Transverse colon (tissue), 4 donors: ENCODE results near the gene ENKUR.

ENCODE experiments used
- CTCF ChIP-seq, 5 experiments: fragments of 200-600 bp in 3 of 5; fragments of 450-650 bp in 2 of 5; sonication (generic) in 3 of 5; IDR thresholded peaks; 1 replicate in 2 of 5; 2 replicates in 3 of 5; pipeline ENCODE4 v1.5.1; 2016 to 2017; ENCODE audit warnings: antibody characterized with exemption in 5 of 5, inconsistent platforms in 3 of 5, mild to moderate bottlenecking in 2 of 5, moderate library complexity in 1 of 5
- POLR2AphosphoS5 ChIP-seq, 3 donors: sonication (generic); formaldehyde crosslinking; IDR thresholded peaks; one replicate each; pipeline ENCODE4 v1.6.1; 2016; ENCODE audit warnings: antibody characterized with exemption in 3 of 3

GRCh38 chr10:25026463-25026862 lies 10.5 kb upstream of the ENKUR start:
- TF ChIP-seq CTCF (IDR thresholded peaks at IDR 0.05): peak in 4 of 5 experiments; percentile 28 to 40 (median 34)
- no peak for TF ChIP-seq POLR2AphosphoS5 (IDR thresholded peaks at IDR 0.05)
